Psoas muscle (tissue), 8 donors: ENCODE results near the gene SETDB2. TPM values are rescaled to one million over a fixed set of nuclear protein-coding genes. Genes with fewer than 3 reads are reported as not detected.

Source experiments
- ATAC-seq, 4 donors: fragments of 200-7000 bp; cut with Tn5 transposase; one replicate each; pipeline ENCODE4 v1.9.1; 2020; ENCODE audit warnings: moderate library complexity in 3 of 4, mild to moderate bottlenecking in 2 of 4
- DNase-seq, 2 donors: peaks; one replicate each; pipeline ENCODE4 v3.0.0-alpha.2; 2020
- H3K27ac ChIP-seq: fragments of 200-600 bp; one replicate; pipeline ENCODE4 v1.8.0; 2022
- H3K27me3 ChIP-seq, 3 donors: fragments of 200-600 bp in 1 of 3; one replicate each; pipeline versions ENCODE4 v1.6.1 to v1.8.0; 2013 to 2022; ENCODE audit warnings: low read length in 2 of 3, mild to moderate bottlenecking in 2 of 3, moderate library complexity in 1 of 3; ENCODE audit not compliant: insufficient read depth in 3 of 3
- H3K36me3 ChIP-seq, 2 donors: fragments of 200-600 bp in 1 of 2; one replicate each; pipeline versions ENCODE4 v1.6.1 to v1.8.0; 2013 to 2022; ENCODE audit warnings: low read depth in 1 of 2, mild to moderate bottlenecking in 1 of 2, moderate library complexity in 1 of 2; ENCODE audit not compliant: insufficient read depth in 1 of 2
- H3K4me1 ChIP-seq: fragments of 200-600 bp; one replicate; pipeline ENCODE4 v1.8.0; 2022
- H3K4me3 ChIP-seq: fragments of 200-600 bp; one replicate; pipeline ENCODE4 v1.8.0; 2022; ENCODE audit warnings: mild to moderate bottlenecking
- H3K9me3 ChIP-seq: fragments of 200-600 bp; one replicate; pipeline ENCODE4 v1.8.0; 2022
- CTCF ChIP-seq: fragments of 200-600 bp; IDR thresholded peaks from one replicate; pipeline ENCODE4 v1.8.0; 2022; ENCODE audit warnings: antibody characterized with exemption
- WGBS, 3 donors: extraction: QIAGEN DNeasy Blood & Tissue Kit; methylation state at CpG; one replicate each; pipeline versions ENCODE4 v1.1.6 to v1.1.7; 2013; 5-methylcytosine and 5-hydroxymethylcytosine counted together
- intact Hi-C, 2 donors: fragments of 100-400 bp; cut with DNase I; formaldehyde crosslinking; loops; one replicate each; pipeline versions ENCODE4 v1.11.0 to v1.14.2; 2022
- polyA plus RNA-seq, 3 donors: library from polyadenylated mRNA; stranded (reverse); fragments of 200-250 nt; gene quantifications; one replicate each; pipeline ENCODE4 v1.2.3, GENCODE V29; 2013
- total RNA-seq, 4 donors: library from RNA; stranded (reverse); fragmentation: NEBNext Ultra II Directional in 2 of 4; extraction: Animal tissue kit (Norgen Biotek cat#: 25700) in 2 of 4; gene quantifications; one replicate each; pipeline versions ENCODE4 v1.2.1 to v1.2.4, GENCODE V29; 2021 to 2023
- donor health status: healthy with polysubstance abuse.
- donor health status: DM: no; HTN: no; CAD: no; lungs with moderate emphysema.
- donor health status: Bipolar disorder and iron deficiency.
- donor health status: healthy.
- donor health status: DM: yes; HTN: yes; CAD: no.
- donor health status: DM: no; HTN: no; CAD: no.
- donor health status: DM: no; HTN: no; CAD: no.
- donor health status: DM: yes; HTN: yes; CAD: no.

The SETDB2 gene
- total and polyA plus RNA-seq, 7 donors: 1.7 to 7.9 (median 3.7) TPM

GRCh38 chr13:49464621-49465325 is 20.7 kb downstream of the SETDB2 start:
- Histone ChIP-seq H3K9me3 (no peaks in the 10 kb centered on the region), H3K4me1 (no peaks in the 10 kb centered on the region), H3K27me3 (no peaks in the 10 kb centered on the region), H3K36me3 (peaks cover 0 to 60% of the 10 kb centered on the region in 2 donors), H3K4me3 (no peak overlapping the region), H3K27ac (no peak overlapping the region)
- TF ChIP-seq CTCF: no peak
- intact Hi-C loops: no loop called here
- ATAC-seq: no peak
- 92 to 94% (median 94%) methylated on average over 4 of the region's 4 CpGs for WGBS, 3 donors
- DNase-seq: no peak

- H3K4me1 ChIP-seq: no peaks in the 10 kb centered on the region
- peaks cover 0 to 67% of the 10 kb centered on the region in 2 donors for H3K36me3 ChIP-seq
- no peak overlapping the region for H3K4me3 ChIP-seq
- no peaks in the 10 kb centered on the region for H3K27me3 ChIP-seq
- no peak for DNase-seq
- no peak for TF ChIP-seq CTCF
- intact Hi-C loops: no loop called here
- ATAC-seq: no peak
- H3K27ac ChIP-seq: no peak overlapping the region
- WGBS, 3 donors: 89 to 91% (median 90%) methylated on average over 5 of the region's 5 CpGs
- no peaks in the 10 kb centered on the region for H3K9me3 ChIP-seq
Observed at GRCh38 chr13:49466292-49466838, 22.3 kb downstream of the SETDB2 start.

- H3K4me1 ChIP-seq: no peaks in the 10 kb centered on the region
- DNase-seq: no peak
- intact Hi-C loops: no loop called here
- no peak for TF ChIP-seq CTCF
- no peaks in the 10 kb centered on the region for H3K27me3 ChIP-seq
- ATAC-seq: no peak
- no peak overlapping the region for H3K27ac ChIP-seq
- 41 to 58% (median 54%) methylated on average over 1 of the region's 1 CpG for WGBS, 3 donors
- no peak overlapping the region for H3K4me3 ChIP-seq
- H3K9me3 ChIP-seq: no peaks in the 10 kb centered on the region
- peaks cover 0 to 78% of the 10 kb centered on the region in 2 donors for H3K36me3 ChIP-seq
Observed at GRCh38 chr13:49472186-49472585, 28.1 kb downstream of the SETDB2 start.

- Histone ChIP-seq H3K27ac (no peak overlapping the region), H3K4me1 (no peaks in the 10 kb centered on the region), H3K27me3 (no peaks in the 10 kb centered on the region), H3K9me3 (no peaks in the 10 kb centered on the region), H3K36me3 (peaks cover 0 to 68% of the 10 kb centered on the region in 2 donors), H3K4me3 (no peak overlapping the region)
- WGBS, 3 donors: 94 to 95% (median 94%) methylated on average over 7 of the region's 7 CpGs
- no peak for TF ChIP-seq CTCF
- no peak for DNase-seq
- no peak for ATAC-seq
- intact Hi-C loops: no loop called here
Observed at GRCh38 chr13:49476529-49476928, 32.5 kb downstream of the SETDB2 start.
